Limb (tissue), 2 donors: Measurements from ENCODE around the gene LIMK1.
"Not testable (repeated sequence)": the region's sequence is repeated elsewhere in the genome, so short reads cannot be mapped to it uniquely, and the experiment has no call there.

Source experiments
- DNase-seq, 2 donors: peaks; one replicate each; pipeline ENCODE4 v3.0.0-alpha.2; 2016; ENCODE audit errors: extremely low spot score in 2 of 2

The LIMK1 gene

GRCh38 chr7:74121401-74122249 is 38.0 kb downstream of the LIMK1 start:
- DNase-seq: no peak

- not testable (repeated sequence) for DNase-seq
Observed at GRCh38 chr7:74123892-74124291, 40.3 kb downstream of the LIMK1 start.

GRCh38 chr7:74126220-74126880 is 42.7 kb downstream of the LIMK1 start:
- DNase-seq: no peak

GRCh38 chr7:74129887-74130286 is 46.3 kb downstream of the LIMK1 start:
- DNase-seq: no peak

GRCh38 chr7:74130518-74130917 is 46.9 kb downstream of the LIMK1 start:
- DNase-seq: peak in 1 of 2 donors; percentile 7

- DNase-seq: no peak
Observed at GRCh38 chr7:74134117-74134620, 50.6 kb downstream of the LIMK1 start.

GRCh38 chr7:74138334-74138867 is 54.8 kb downstream of the LIMK1 start:
- DNase-seq: no peak

GRCh38 chr7:74138945-74139843 is 55.6 kb downstream of the LIMK1 start:
- DNase-seq: no peak

GRCh38 chr7:74141705-74142104 is 58.1 kb downstream of the LIMK1 start:
- DNase-seq: no peak

GRCh38 chr7:74143383-74143782 is 59.8 kb downstream of the LIMK1 start:
- no peak for DNase-seq

GRCh38 chr7:74148491-74148890 is 64.9 kb downstream of the LIMK1 start:
- no peak for DNase-seq

- no peak for DNase-seq
Observed at GRCh38 chr7:74149071-74149470, 65.5 kb downstream of the LIMK1 start.

- peak; percentile 47 to 58 for DNase-seq
Observed at GRCh38 chr7:74149603-74150002, 66.0 kb downstream of the LIMK1 start.

GRCh38 chr7:74153736-74154135 is 70.1 kb downstream of the LIMK1 start:
- no peak for DNase-seq

- DNase-seq: no peak
Observed at GRCh38 chr7:74155810-74156395, 72.3 kb downstream of the LIMK1 start.

- DNase-seq: no peak
Observed at GRCh38 chr7:74157605-74158004, 74.0 kb downstream of the LIMK1 start.

GRCh38 chr7:74164985-74165456 is 81.4 kb downstream of the LIMK1 start:
- no peak for DNase-seq

GRCh38 chr7:74165867-74166593 is 82.4 kb downstream of the LIMK1 start:
- no peak for DNase-seq

- DNase-seq: not testable (repeated sequence)
Observed at GRCh38 chr7:74167324-74167723, 83.7 kb downstream of the LIMK1 start.
